Measurements from ENCODE around the gene EIF2D.
"Not testable (repeated sequence)": the region's sequence is repeated elsewhere in the genome, so short reads cannot be mapped to it uniquely, and the experiment has no call there.

EIF2D gene

DNA sequence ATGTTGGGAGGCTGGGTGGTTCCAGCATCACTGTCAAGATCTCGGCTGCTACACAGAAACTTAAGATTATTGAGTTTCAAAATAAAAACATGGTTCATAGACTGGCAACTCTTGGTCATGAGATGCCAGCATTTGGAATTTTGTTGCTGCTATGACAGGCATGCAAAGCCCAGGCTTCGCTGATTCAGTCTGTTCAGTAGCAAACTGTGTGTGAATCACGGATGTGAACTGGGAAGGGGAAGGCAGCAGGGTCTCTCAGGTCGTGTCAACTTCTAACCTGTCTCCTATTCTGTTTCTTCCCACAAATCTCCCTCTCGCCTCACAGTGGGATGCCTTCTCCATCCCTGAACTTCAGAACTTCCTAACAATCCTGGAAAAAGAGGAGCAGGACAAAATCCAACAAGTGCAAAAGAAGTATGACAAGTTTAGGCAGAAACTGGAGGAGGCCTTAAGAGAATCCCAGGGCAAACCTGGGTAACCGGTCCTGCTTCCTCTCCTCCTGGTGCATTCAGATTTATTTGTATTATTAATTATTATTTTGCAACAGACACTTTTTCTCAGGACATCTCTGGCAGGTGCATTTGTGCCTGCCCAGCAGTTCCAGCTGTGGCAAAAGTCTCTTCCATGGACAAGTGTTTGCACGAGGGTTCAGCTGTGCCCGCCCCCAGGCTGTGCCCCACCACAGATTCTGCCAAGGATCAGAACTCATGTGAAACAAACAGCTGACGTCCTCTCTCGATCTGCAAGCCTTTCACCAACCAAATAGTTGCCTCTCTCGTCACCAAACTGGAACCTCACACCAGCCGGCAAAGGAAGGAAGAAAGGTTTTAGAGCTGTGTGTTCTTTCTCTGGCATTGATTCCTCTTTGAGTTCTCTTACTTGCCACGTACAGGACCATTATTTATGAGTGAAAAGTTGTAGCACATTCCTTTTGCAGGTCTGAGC, 25.5 kb downstream of the EIF2D start:
- DNase-seq = no peak

DNA sequence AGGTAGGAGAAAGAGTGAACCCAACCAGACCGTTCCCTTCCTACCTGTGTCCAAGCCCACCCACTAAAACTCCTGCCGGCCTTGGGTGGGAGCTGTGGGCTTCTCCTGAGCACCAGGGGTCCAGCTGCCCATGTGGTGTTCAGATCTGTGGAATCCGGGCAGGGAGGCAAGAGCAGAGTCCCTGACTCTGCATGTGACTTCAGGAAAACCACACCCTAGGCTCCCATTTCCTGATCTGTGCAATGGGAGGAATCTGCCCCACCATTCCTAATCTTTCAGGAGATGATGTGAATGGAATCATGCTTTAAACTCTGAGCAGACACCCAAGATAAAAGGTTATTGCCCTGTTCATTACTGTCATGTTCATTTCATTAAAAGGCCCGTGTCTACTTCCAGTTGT, 27.6 kb downstream of the EIF2D start:
- no peak for DNase-seq

DNA sequence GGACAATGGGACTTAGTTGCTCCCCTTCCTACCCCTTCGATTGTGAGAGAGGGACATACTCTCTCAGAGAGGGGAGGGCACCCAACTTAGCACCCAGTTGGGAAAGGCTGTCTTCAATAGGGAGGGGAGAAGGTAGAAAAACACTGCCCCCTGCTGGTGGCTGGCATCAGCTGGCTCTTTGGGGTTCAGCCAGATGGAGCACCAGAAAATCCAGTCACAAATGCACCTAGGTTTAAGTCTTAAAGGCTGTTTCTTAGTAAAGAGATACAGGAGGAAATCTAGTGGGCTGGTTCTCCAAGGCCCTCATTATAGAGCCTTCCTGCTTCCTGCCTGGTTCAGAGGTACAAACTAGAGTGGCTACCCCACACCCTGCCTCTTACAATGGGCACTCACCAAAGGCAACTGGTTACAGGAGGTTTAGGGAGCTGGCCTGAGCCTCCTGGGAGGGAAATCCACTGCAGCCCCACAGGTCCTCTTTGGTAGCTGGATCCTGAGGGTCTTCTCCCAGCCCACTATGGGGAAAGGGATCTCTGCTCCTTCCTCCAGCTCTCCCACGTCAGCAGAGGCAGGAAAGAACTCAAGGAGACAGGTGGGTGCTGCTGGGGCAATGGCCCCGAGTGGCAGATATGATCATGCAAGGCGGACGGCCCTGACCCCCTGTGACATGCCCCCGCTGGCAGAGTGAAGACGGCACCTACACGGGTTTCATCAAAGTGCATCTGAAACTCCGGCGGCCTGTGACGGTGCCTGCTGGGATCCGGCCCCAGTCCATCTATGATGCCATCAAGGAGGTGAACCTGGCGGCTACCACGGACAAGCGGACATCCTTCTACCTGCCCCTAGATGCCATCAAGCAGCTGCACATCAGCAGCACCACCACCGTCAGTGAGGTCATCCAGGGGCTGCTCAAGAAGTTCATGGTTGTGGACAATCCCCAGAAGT, 28.3 kb downstream of the EIF2D start:
- DNase-seq = peak in 1 of 2 experiments; percentile 26

DNA sequence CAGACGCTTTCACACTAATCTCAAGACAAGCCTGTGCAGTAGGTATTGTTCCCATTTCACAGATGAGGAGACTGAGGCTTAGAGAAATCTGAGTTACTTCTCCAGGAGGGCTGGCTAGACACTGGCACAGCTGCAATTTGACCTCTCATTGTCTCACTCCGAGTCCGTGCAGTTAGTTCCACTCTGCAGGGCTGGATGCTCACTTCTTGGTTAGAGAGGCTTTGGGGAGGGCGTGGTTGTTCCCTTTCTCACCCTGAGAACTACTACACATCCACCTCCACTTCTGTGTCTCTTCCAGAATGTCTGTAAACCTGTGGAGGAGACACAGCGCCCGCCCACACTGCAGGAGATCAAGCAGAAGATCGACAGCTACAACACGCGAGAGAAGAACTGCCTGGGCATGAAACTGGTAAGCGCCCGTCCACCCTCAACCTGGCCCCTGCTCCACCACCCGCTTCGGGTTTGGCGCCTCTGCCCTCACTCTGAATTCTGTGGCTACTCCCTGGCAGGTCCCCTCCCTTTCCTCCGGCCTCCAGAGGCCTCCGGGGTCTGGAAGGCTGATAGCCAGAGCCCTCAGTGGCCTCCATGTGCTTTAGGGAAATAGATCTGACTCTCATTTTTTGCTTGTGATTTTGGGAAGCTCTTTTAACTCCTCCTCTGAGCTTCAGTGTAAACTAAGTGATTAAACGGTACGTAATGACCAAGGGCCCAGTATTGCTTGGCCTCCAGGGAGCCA, 29.1 kb downstream of the EIF2D start:
- DNase-seq = no peak

GRCh38 chr1:206582537-206582936, 29.7 kb downstream of the EIF2D start:
- no peak for DNase-seq

GRCh38 chr1:206581571-206581981, 30.7 kb downstream of the EIF2D start:
- no peak for DNase-seq

GRCh38 chr1:206581114-206581497, 31.2 kb downstream of the EIF2D start:
- DNase-seq = not testable (repeated sequence)

GRCh38 chr1:206580438-206581113, 31.7 kb downstream of the EIF2D start:
- DNase-seq = no peak

- DNase-seq = no peak
Observed at GRCh38 chr1:206579747-206580437, 32.4 kb downstream of the EIF2D start.

DNA sequence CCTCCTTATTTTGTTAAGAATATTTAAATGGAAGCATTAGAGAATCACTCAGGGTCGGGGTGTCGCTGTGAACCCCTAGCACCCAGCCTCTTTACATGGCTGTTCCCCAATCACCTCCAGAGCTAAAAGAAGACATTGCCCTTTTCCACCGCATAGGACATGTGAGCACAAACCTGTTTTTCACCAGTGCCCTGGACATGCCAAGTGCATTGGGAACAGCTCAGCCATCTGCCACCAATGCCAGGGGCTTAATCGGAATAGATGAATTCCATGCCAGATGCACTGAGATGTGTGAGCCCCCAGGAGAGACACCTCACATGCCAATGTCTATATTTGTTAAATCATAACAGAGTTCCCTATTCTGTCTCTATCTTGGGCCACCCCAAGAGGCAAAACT, 33.3 kb downstream of the EIF2D start:
- DNase-seq = no peak

DNA sequence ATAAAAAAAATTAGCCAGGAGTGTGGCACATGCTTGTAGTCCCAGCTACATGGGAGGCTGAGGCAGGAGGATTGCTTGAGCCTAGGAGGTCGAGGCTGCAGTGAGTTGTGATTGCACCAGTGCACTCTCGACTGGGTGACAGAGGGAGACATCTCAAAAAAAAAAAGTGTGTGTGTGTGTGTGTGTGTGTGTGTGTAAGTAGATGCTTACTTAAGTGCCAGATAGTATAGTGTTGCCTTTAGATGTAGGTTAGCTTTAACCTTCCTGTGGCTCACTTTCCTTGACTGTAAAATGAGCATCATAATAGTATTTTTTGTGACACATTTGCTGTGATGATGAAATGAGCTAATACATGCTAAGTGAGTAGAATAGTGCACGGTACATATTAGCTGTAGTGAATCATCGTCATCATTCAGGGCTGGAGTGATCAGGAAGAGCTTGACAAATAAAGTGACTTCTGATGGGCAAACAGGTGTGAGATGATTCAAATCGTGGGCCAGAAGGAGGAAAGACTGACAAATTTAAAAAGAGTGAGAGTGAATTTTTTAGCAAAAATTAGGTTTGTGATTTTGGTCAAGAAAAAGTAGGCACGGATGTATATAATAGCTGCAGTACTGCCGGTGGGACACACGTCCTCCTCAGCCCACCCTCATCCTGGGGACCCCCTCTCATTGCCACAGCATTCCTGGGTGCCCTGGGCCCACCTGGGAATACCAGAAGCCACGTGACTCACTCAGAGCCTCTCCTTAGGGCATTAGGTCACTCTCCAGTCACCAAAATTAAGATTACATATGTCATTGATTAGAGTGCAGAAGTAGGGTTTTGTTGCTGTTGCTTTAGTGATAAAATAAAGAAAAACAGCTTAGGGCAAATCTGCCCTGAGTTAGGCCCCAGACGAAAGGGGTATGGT, 33.9 kb downstream of the EIF2D start:
- DNase-seq = no peak

- DNase-seq = no peak
Observed at GRCh38 chr1:206577626-206578025, 34.6 kb downstream of the EIF2D start.

DNA sequence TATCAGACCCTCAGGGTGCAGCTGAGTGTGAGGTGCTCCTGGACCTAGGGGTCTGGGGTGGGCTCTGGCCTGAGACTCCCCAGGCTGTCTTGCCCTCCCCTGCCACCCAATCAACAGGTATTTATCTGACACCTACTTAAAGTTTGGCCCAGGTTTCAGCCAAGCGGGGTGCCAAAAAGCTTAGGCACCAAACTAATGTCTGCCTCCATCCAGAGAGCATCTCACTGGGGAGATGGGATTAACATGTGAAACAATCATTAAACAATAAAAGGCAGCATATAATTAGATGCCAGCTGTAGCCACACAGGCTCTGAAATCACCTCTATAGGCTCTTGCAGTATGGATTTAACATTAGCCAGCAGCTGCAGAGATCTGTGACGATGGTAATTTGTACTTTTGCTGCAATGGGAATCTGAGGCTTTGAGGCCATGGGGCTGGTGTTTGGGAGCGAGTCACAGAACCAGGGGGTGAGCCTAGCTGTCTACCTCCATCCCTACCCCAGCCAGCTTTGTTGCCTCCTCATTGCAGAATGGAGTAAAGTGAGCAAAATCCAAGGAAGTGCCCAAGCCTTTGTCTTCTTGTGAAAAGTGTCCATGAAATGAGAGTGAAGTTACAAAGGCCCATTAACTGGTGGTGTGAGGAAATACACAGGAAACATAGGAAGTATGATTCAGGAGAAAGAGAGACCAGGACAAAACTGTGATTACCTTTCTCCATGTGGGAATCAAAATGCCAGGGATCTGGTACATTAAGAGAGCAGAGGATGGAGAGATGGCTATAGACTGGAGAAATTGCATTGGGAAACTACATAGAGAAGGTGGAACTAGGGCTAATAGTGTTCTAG, 36.1 kb downstream of the EIF2D start:
- no peak for DNase-seq

GRCh38 chr1:206575165-206575893, 36.9 kb downstream of the EIF2D start:
- DNase-seq = no peak

DNA sequence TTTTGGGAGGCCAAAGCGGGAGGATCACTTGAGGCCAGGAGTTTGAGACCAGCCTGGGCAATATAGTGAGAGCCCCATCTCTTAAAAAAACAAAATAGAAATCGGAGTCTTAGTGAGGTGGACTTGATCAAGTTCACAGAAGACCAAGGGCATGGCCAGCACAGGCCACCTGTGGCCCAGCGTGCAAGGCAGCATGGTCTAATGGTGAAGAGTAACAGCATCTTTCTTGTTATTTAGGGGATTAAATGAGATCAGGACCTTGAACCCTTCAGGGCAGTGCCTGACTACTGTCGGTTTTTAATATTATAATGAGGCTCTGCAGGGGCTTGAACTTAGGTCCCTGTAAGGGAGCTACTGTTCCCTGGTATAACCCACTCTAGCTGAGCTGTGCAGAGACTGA, 38.5 kb downstream of the EIF2D start:
- no peak for DNase-seq

DNA sequence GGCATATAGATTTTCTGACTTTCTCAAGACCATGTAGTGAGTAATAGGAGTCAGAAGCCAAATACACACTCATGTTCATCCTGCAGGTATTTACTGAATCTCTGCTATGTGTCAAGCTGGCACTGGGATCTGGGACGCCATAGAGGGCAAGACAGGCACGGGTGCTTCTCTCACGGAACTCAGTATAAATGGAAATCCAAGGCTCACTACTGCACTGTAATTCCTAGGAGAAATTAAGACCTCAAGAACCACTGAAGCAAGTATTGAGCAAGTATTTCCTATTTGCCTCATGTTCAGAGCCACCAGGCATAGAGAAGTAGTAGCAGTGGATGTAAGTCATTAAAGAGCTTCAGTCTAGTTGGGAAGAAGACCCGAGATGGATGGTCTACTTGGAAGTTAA, 38.9 kb downstream of the EIF2D start:
- no peak for DNase-seq

GRCh38 chr1:206572835-206573234, 39.4 kb downstream of the EIF2D start:
- no peak for DNase-seq

GRCh38 chr1:206570529-206570928, 41.7 kb downstream of the EIF2D start:
- no peak for DNase-seq

GRCh38 chr1:206569556-206569955, 42.7 kb downstream of the EIF2D start:
- no peak for DNase-seq

All from NCI-H1930 (cell line).